ENCODE data around the gene UBE2E2. TPM values are rescaled to one million over a fixed set of nuclear protein-coding genes. Genes with fewer than 3 reads are reported as not detected.

The UBE2E2 gene
- total RNA-seq, 2 experiments from 2014 or later: 14.1 to 20.2 TPM

DNA sequence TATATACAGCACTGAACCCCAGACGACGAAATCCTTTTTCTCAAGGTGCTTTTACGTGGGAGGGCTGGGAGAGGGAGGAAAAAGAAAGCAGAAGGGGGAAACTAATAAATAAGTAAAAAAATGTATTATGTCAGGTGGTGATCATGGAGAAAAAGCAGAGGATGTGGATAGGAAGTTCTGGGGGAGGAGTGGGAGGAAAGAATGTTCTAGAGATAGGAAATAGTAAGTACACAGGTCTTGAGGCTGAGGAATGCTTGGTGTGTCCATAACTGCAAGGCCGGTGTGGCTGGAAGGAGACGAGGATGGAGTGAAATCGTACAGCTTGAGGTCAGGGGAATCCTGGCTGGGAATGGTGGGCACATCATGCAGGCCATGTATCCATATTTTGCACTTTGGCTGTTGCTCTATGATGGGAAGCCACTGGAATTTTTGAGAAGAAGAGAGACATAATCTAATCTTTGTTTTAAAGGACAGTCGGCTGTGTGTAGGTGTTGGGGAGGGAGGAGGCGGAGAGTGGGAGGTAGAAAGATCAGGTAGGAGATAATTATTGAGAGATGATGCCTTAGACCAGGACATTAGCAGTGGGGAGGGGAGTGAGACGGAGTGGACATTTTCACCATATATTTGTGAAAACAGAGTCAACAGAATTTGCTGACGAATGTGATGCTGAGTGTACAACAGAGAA is 1.8 kb upstream of the UBE2E2 start:
- H3K36me3 ChIP-seq (ENCODE audit: insufficient read depth, low read length): no peaks in the 10 kb centered on the region
- Mint-ChIP-seq H3K27me3 (peaks cover 15% of the 10 kb centered on the region), H3K4me3 (peak overlapping the region; percentile 87), H3K36me3 (ENCODE audit: low read depth) (peaks cover 9% of the 10 kb centered on the region), H3K9me3 (no peaks in the 10 kb centered on the region), H3K4me1 (ENCODE audit: low read depth) (peaks cover 30% of the 10 kb centered on the region), H3K27ac (peak overlapping the region; percentile 62)
- ChIA-PET CTCF (no interaction called here), POLR2A (interaction anchor here (0.6 kb wide), 1 partner anchor 716 kb away, joined by 5 read pairs; no protein-coding TSS in a partner anchor)
- intact Hi-C loops (cut with DNase I, micrococcal nuclease): loop anchor here in 1 of 2 experiments (5.0 to 10.0 kb wide), 2 partner anchors 601 to 744 kb away; partner anchors contain the start of gene NR1D2
- peaks cover 0 to 2% of the 10 kb centered on the region in 2 experiments for H3K27me3 ChIP-seq (ENCODE audit: control insufficient read depth in 1 of 2, insufficient read depth in 2 of 2, low read length in 2 of 2)
- no peaks in the 10 kb centered on the region for H3K9me3 ChIP-seq (ENCODE audit: control insufficient read depth in 1 of 2, insufficient read depth in 1 of 2, low read length in 2 of 2)
- TF ChIP-seq, protein P1, sequence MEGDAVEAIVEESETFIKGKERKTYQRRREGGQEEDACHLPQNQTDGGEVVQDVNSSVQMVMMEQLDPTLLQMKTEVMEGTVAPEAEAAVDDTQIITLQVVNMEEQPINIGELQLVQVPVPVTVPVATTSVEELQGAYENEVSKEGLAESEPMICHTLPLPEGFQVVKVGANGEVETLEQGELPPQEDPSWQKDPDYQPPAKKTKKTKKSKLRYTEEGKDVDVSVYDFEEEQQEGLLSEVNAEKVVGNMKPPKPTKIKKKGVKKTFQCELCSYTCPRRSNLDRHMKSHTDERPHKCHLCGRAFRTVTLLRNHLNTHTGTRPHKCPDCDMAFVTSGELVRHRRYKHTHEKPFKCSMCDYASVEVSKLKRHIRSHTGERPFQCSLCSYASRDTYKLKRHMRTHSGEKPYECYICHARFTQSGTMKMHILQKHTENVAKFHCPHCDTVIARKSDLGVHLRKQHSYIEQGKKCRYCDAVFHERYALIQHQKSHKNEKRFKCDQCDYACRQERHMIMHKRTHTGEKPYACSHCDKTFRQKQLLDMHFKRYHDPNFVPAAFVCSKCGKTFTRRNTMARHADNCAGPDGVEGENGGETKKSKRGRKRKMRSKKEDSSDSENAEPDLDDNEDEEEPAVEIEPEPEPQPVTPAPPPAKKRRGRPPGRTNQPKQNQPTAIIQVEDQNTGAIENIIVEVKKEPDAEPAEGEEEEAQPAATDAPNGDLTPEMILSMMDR (IDR thresholded peaks at IDR 0.05): no peak
- ATAC-seq (ENCODE audit: poor library complexity) (no peak), DNase-seq (no peak)
- no peak overlapping the region for H3K4me3 ChIP-seq (ENCODE audit: low read length)
- H3K4me1 ChIP-seq (ENCODE audit: insufficient read depth, low read length): peaks cover 10% of the 10 kb centered on the region
- no peak overlapping the region for H3K27ac ChIP-seq (ENCODE audit: low read depth in 1 of 2, low read length in 2 of 2)

DNA sequence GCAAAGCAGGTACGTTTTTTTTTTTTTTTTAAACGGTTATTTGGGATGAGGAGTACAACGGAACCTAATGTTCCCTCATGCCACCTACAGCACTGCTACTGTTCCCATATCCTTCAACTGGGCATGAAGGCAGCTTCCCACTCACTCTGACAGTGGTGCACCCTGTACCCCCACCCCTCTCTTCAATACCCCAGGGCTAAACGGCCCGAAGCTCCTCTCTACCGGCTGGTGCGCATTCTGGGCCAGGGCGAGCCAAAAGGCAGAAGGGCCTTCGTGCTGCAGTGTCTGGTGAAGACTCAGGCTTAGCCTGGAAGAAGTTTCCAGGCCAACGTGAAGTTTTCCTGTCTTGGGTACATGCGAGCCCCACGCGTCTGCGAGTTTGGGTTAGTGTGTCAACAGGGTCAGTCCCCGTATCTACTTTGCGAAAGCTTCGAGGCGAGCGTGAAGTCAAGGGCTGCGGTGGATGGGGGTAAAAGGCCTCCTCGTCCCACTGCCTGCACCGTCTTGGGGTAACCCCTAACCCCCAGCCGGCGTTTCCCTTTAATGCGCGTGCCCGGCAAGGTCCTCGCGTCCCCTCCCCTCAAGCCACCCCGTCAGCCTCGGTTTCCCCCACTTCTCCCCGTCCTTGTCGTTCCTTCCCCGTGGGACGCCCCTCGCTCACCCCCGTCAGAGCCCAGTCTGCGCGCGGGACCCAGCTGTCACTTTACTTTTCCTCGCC is 765 bp upstream of the UBE2E2 start:
- POLR2A ChIA-PET: interaction anchor here (0.6 to 1.2 kb wide), 2 partner anchors 714 to 715 kb away, joined by 3 to 5 read pairs; partner anchors contain the start of genes NKIRAS1 and RPL15
- H3K27ac ChIP-seq (ENCODE audit: low read depth in 1 of 2, low read length in 2 of 2): no peak overlapping the region
- TF ChIP-seq, protein P1 (IDR thresholded peaks at IDR 0.05): no peak
- CTCF ChIA-PET: interaction anchor here (0.6 kb wide), 1 partner anchor 599 kb away, joined by 3 read pairs; no protein-coding TSS in a partner anchor
- Mint-ChIP-seq H3K36me3 (ENCODE audit: low read depth) (peaks cover 9% of the 10 kb centered on the region), H3K27me3 (peaks cover 15% of the 10 kb centered on the region), H3K4me1 (ENCODE audit: low read depth) (peaks cover 33% of the 10 kb centered on the region), H3K9me3 (no peaks in the 10 kb centered on the region), H3K27ac (peak overlapping the region; percentile 62), H3K4me3 (peak overlapping the region; percentile 87)
- H3K4me3 ChIP-seq (ENCODE audit: low read length): peak overlapping the region; percentile 64
- no peaks in the 10 kb centered on the region for H3K36me3 ChIP-seq (ENCODE audit: insufficient read depth, low read length)
- peak; percentile 48 for ATAC-seq (ENCODE audit: poor library complexity)
- peaks cover 0 to 2% of the 10 kb centered on the region in 2 experiments for H3K27me3 ChIP-seq (ENCODE audit: control insufficient read depth in 1 of 2, insufficient read depth in 2 of 2, low read length in 2 of 2)
- H3K9me3 ChIP-seq (ENCODE audit: control insufficient read depth in 1 of 2, insufficient read depth in 1 of 2, low read length in 2 of 2): no peaks in the 10 kb centered on the region
- DNase-seq: peak in 2 of 14 experiments; percentile 2 to 22
- peaks cover 10% of the 10 kb centered on the region for H3K4me1 ChIP-seq (ENCODE audit: insufficient read depth, low read length)
- intact Hi-C loops (cut with DNase I, micrococcal nuclease): loop anchor here in 1 of 2 experiments (5.0 to 10.0 kb wide), 2 partner anchors 600 to 742 kb away; partner anchors contain the start of gene NR1D2

DNA sequence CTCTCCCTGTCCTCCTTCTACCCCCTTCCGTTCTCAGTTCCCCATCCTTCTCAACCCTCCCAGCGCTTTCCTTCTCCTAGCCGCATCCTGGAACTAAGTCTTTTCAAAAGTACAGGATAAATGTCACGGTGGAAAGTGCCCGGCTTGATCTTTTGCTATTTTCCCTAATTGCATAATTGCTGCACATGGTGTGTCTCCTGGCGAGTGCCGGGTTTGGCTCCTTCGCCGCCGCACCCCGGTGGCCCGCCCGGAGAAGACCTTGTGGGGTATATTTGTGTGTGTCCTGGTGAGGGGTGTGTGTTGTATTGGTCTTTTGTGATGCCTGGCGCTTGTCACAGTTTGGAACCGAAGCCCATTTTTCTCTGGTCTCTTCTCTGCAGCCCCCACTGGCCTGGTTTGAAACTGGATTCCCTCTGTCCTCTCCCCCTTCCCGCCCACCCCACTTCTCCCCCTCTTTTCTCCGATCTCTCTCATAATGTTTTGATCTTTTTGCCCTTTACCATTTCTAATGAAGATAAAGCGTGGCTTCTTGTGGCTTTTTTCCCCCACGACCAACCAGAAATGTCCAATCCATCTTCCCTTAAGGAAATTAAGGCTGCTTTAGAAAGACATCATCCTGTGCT is 692 bp downstream of the UBE2E2 start:
- H3K27ac Mint-ChIP-seq: peak overlapping the region; percentile 86
- no peak for ATAC-seq (ENCODE audit: poor library complexity)
- H3K9me3 Mint-ChIP-seq: no peaks in the 10 kb centered on the region
- TF ChIP-seq, protein P1 (IDR thresholded peaks at IDR 0.05): no peak
- H3K27me3 Mint-ChIP-seq: peaks cover 15% of the 10 kb centered on the region
- ChIA-PET POLR2A (no interaction called here), CTCF (no interaction called here)
- peaks cover 10% of the 10 kb centered on the region for H3K4me1 ChIP-seq (ENCODE audit: insufficient read depth, low read length)
- H3K4me3 ChIP-seq (ENCODE audit: low read length): peak overlapping the region; percentile 73
- no peak overlapping the region for H3K27ac ChIP-seq (ENCODE audit: low read depth in 1 of 2, low read length in 2 of 2)
- H3K36me3 ChIP-seq (ENCODE audit: insufficient read depth, low read length): no peaks in the 10 kb centered on the region
- DNase-seq: peak in 6 of 14 experiments; percentile 0 to 22 (median 2)
- H3K9me3 ChIP-seq (ENCODE audit: control insufficient read depth in 1 of 2, insufficient read depth in 1 of 2, low read length in 2 of 2): no peaks in the 10 kb centered on the region
- peaks cover 9% of the 10 kb centered on the region for H3K36me3 Mint-ChIP-seq (ENCODE audit: low read depth)
- H3K4me1 Mint-ChIP-seq (ENCODE audit: low read depth): peaks cover 33% of the 10 kb centered on the region
- H3K4me3 Mint-ChIP-seq: peak overlapping the region; percentile 97
- H3K27me3 ChIP-seq (ENCODE audit: control insufficient read depth in 1 of 2, insufficient read depth in 2 of 2, low read length in 2 of 2): peaks cover 0 to 2% of the 10 kb centered on the region in 2 experiments
- intact Hi-C loops (cut with DNase I, micrococcal nuclease): loop anchor here in 1 of 2 experiments (5.0 to 10.0 kb wide), 2 partner anchors 598 to 741 kb away; partner anchors contain the start of gene NR1D2

Measured in CD4-positive, alpha-beta T cell (primary cell).